NCI-H1105 (cell line): Measurements from ENCODE around the gene SCAPER.
"Not testable (repeated sequence)": the region's sequence is repeated elsewhere in the genome, so short reads cannot be mapped to it uniquely, and the experiment has no call there.

ENCODE experiments used
- DNase-seq: peaks from one replicate; lab custom pipeline; 2025; lab: John Stamatoyannopoulos, UW

The SCAPER gene

GRCh38 chr15:76772776-76773175, 132.4 kb downstream of the SCAPER start:
- DNase-seq, result no peak

GRCh38 chr15:76764004-76764403, 141.1 kb downstream of the SCAPER start:
- no peak for DNase-seq

GRCh38 chr15:76763554-76763953, 141.6 kb downstream of the SCAPER start:
- DNase-seq, result no peak

GRCh38 chr15:76756381-76756780, 148.8 kb downstream of the SCAPER start:
- no peak for DNase-seq

- DNase-seq, result no peak
Observed at GRCh38 chr15:76753771-76754170, 151.4 kb downstream of the SCAPER start.

- no peak for DNase-seq
Observed at GRCh38 chr15:76753131-76753530, 152.0 kb downstream of the SCAPER start.

- DNase-seq, result no peak
Observed at GRCh38 chr15:76752549-76752948, 152.6 kb downstream of the SCAPER start.

GRCh38 chr15:76737573-76737972, 167.6 kb downstream of the SCAPER start:
- no peak for DNase-seq

- DNase-seq, result not testable (repeated sequence)
Observed at GRCh38 chr15:76732321-76732720, 172.8 kb downstream of the SCAPER start.

GRCh38 chr15:76730262-76730661, 174.9 kb downstream of the SCAPER start:
- DNase-seq, result no peak

- DNase-seq, result no peak
Observed at GRCh38 chr15:76718863-76719262, 186.3 kb downstream of the SCAPER start.

GRCh38 chr15:76714950-76715349, 190.2 kb downstream of the SCAPER start:
- DNase-seq, result no peak

- DNase-seq, result no peak
Observed at GRCh38 chr15:76711351-76711827, 193.8 kb downstream of the SCAPER start.

- DNase-seq, result not testable (repeated sequence)
Observed at GRCh38 chr15:76704032-76704431, 201.1 kb downstream of the SCAPER start.

GRCh38 chr15:76696840-76697239, 208.3 kb downstream of the SCAPER start:
- DNase-seq, result no peak

GRCh38 chr15:76692546-76692945, 212.6 kb downstream of the SCAPER start:
- DNase-seq, result not testable (repeated sequence)

- DNase-seq, result not testable (repeated sequence)
Observed at GRCh38 chr15:76687592-76687991, 217.5 kb downstream of the SCAPER start.

- no peak for DNase-seq
Observed at GRCh38 chr15:76684002-76684401, 221.1 kb downstream of the SCAPER start.

GRCh38 chr15:76682833-76683232, 222.3 kb downstream of the SCAPER start:
- DNase-seq, result no peak

GRCh38 chr15:76682259-76682658, 222.9 kb downstream of the SCAPER start:
- no peak for DNase-seq

- DNase-seq, result no peak
Observed at GRCh38 chr15:76678766-76679165, 226.4 kb downstream of the SCAPER start.

GRCh38 chr15:76674883-76675282, 230.3 kb downstream of the SCAPER start:
- no peak for DNase-seq

GRCh38 chr15:76669521-76670207, 235.5 kb downstream of the SCAPER start:
- no peak for DNase-seq

- DNase-seq, result no peak
Observed at GRCh38 chr15:76668900-76669299, 236.2 kb downstream of the SCAPER start.
